ENCODE data around the gene SPOP.

SPOP gene

GRCh38 chr17:49629447-49629846, 48.5 kb downstream of the SPOP start:
- H3K4me1 ChIP-seq (ENCODE audit: control insufficient read depth in 1 of 2, insufficient read depth in 1 of 2, low read depth in 1 of 2, low read length in 1 of 2) = no peaks in the 10 kb centered on the region
- no peak for TF ChIP-seq CTCF (IDR thresholded peaks at IDR 0.05)
- H3K36me3 ChIP-seq = peaks cover 6% of the 10 kb centered on the region
- H3K27me3 ChIP-seq = no peaks in the 10 kb centered on the region
- no peak overlapping the region for H3K27ac ChIP-seq
- H3K4me3 ChIP-seq (ENCODE audit: low read depth in 1 of 2, low read length in 1 of 2) = no peak overlapping the region
- no peaks in the 10 kb centered on the region for H3K9me3 ChIP-seq

GRCh38 chr17:49624896-49625295, 53.0 kb downstream of the SPOP start:
- no peak for TF ChIP-seq CTCF (IDR thresholded peaks at IDR 0.05)
- H3K36me3 ChIP-seq = peaks cover 29% of the 10 kb centered on the region
- H3K9me3 ChIP-seq = no peaks in the 10 kb centered on the region
- H3K4me3 ChIP-seq (ENCODE audit: low read depth in 1 of 2, low read length in 1 of 2) = no peak overlapping the region
- H3K27me3 ChIP-seq = no peaks in the 10 kb centered on the region
- H3K27ac ChIP-seq = no peak overlapping the region
- peaks cover 0 to 7% of the 10 kb centered on the region in 2 experiments for H3K4me1 ChIP-seq (ENCODE audit: control insufficient read depth in 1 of 2, insufficient read depth in 1 of 2, low read depth in 1 of 2, low read length in 1 of 2)

DNA sequence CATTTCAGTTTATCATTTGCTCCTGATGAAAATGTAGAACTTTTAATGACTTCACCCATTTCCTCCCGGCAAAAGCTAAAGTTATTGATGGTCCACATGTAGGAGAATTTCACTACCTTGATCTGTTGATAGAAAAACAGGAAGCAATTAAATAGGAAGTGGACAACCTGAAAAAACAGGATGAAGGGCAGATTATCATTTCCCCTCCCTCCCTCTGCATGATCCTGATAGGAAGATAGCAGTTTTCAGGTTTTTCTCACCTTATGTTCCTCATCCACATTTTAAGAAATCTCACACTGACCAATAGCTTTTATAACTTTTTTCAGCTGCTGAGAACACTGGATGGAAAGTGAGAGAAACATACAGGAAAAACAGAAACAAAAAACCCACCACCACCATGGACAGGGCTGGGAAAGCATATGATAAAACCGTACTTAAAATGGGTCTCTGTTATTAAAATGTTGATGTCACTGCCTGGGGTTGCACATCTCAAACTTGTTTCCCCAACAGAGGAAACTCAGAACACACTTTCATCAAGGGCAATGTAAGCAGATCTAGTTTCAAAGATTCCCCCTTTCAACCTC, 55.9 kb downstream of the SPOP start:
- Histone ChIP-seq H3K27ac (peak overlapping the region; percentile 55), H3K36me3 (peaks cover 53% of the 10 kb centered on the region), H3K4me3 (ENCODE audit: low read depth in 1 of 2, low read length in 1 of 2) (no peak overlapping the region), H3K4me1 (ENCODE audit: control insufficient read depth in 1 of 2, insufficient read depth in 1 of 2, low read depth in 1 of 2, low read length in 1 of 2) (peaks cover 3 to 19% of the 10 kb centered on the region in 2 experiments), H3K27me3 (no peaks in the 10 kb centered on the region), H3K9me3 (no peaks in the 10 kb centered on the region)
- no peak for TF ChIP-seq CTCF (IDR thresholded peaks at IDR 0.05)

DNA sequence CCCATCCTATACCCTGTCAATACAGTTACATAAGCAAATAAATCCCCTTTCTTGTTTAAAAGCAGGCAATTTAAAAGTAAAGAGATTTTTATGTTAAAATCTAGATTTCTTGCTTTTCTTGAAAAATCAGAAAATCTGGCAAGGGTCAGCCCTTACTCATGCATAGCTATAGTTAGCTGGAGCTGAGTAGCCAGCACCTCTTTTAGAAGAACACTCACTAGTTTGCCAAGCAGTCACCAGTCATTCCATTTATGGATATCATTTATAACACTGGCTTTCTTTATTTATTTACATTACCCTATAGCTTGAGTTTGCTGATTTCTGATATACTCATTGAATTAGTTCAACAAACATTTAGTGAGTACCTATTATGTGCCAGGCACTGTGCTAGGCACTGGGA, 56.5 kb downstream of the SPOP start:
- no peak for TF ChIP-seq CTCF (IDR thresholded peaks at IDR 0.05)
- H3K36me3 ChIP-seq = peaks cover 56% of the 10 kb centered on the region
- no peak overlapping the region for H3K4me3 ChIP-seq (ENCODE audit: low read depth in 1 of 2, low read length in 1 of 2)
- H3K4me1 ChIP-seq (ENCODE audit: control insufficient read depth in 1 of 2, insufficient read depth in 1 of 2, low read depth in 1 of 2, low read length in 1 of 2) = peaks cover 9 to 25% of the 10 kb centered on the region in 2 experiments
- no peaks in the 10 kb centered on the region for H3K9me3 ChIP-seq
- no peaks in the 10 kb centered on the region for H3K27me3 ChIP-seq
- peak overlapping the region; percentile 55 for H3K27ac ChIP-seq

GRCh38 chr17:49618028-49618611, 59.8 kb downstream of the SPOP start:
- Histone ChIP-seq H3K27ac (peak overlapping the region; percentile 14), H3K36me3 (peaks cover 79% of the 10 kb centered on the region), H3K27me3 (no peaks in the 10 kb centered on the region), H3K4me3 (ENCODE audit: low read depth in 1 of 2, low read length in 1 of 2) (no peak overlapping the region), H3K4me1 (ENCODE audit: control insufficient read depth in 1 of 2, insufficient read depth in 1 of 2, low read depth in 1 of 2, low read length in 1 of 2) (peaks cover 10 to 25% of the 10 kb centered on the region in 2 experiments), H3K9me3 (no peaks in the 10 kb centered on the region)
- no peak for TF ChIP-seq CTCF (IDR thresholded peaks at IDR 0.05)

Data from neutrophil (primary cell).